Bronchial epithelial cell (primary cell): ENCODE measurements around the gene ERI3. TPM values are rescaled to one million over a fixed set of nuclear protein-coding genes. Genes with fewer than 3 reads are reported as not detected.

ENCODE experiments used
- DNase-seq: peaks from one replicate; pipeline ENCODE4 v3.0.0-alpha.2; 2010; ENCODE audit warnings: low read depth
- FAIRE-seq: peaks from 2 replicates; lab custom pipeline; 2011; peaks lifted over from hg19 to GRCh38; lab: Jason Lieb, UNC
- H3K27me3 ChIP-seq: 2 replicates; pipeline ENCODE4 v1.5.1; 2011; ENCODE audit warnings: low read length; ENCODE audit not compliant: control insufficient read depth, insufficient read depth
- H3K36me3 ChIP-seq: 2 replicates; pipeline ENCODE4 v1.5.1; 2011; ENCODE audit warnings: low read length; ENCODE audit not compliant: control insufficient read depth, insufficient read depth
- H3K4me3 ChIP-seq: 2 replicates; pipeline ENCODE4 v1.5.1; 2011; ENCODE audit warnings: mild to moderate bottlenecking, low read depth, low read length, control low read depth
- CTCF ChIP-seq: IDR thresholded peaks from 2 replicates; pipeline ENCODE4 v1.5.1; 2011; ENCODE audit warnings: mild to moderate bottlenecking, moderate library complexity, low read length, control low read depth, inconsistent platforms; ENCODE audit not compliant: insufficient read depth, severe bottlenecking
- total RNA-seq: library from RNA; depleted of rRNA; stranded (reverse); fragments of >200 nt; gene quantifications from 2 replicates; pipeline ENCODE4 v1.2.1, GENCODE V29; 2014

Gene ERI3
- total RNA-seq, 1 donor from 2014 or later, result 22.1 TPM

- TF ChIP-seq CTCF, result no peak
- FAIRE-seq (no peak), DNase-seq (no peak)
- Histone ChIP-seq H3K27me3 (no peaks in the 10 kb centered on the region), H3K36me3 (no peaks in the 10 kb centered on the region), H3K4me3 (no peak overlapping the region)
These were observed 12.9 kb upstream of the ERI3 start for GRCh38 chr1:44367944-44368343.

GRCh38 chr1:44366371-44366975 lies 11.4 kb upstream of the ERI3 start:
- no peaks in the 10 kb centered on the region for H3K36me3 ChIP-seq
- H3K4me3 ChIP-seq, result no peak overlapping the region
- no peak for FAIRE-seq
- DNase-seq, result no peak
- no peak for TF ChIP-seq CTCF
- H3K27me3 ChIP-seq, result no peaks in the 10 kb centered on the region

- peak; percentile 55 for FAIRE-seq
- H3K36me3 ChIP-seq, result no peaks in the 10 kb centered on the region
- no peaks in the 10 kb centered on the region for H3K27me3 ChIP-seq
- peak; percentile 11 for DNase-seq
- no peak overlapping the region for H3K4me3 ChIP-seq
- peak; percentile 16 for TF ChIP-seq CTCF
These were observed 6.4 kb upstream of the ERI3 start for GRCh38 chr1:44361478-44361877.

GRCh38 chr1:44359234-44359935 lies 4.3 kb upstream of the ERI3 start:
- no peak for TF ChIP-seq CTCF
- no peaks in the 10 kb centered on the region for H3K36me3 ChIP-seq
- no peak for FAIRE-seq
- peak; percentile 8 for DNase-seq
- no peaks in the 10 kb centered on the region for H3K27me3 ChIP-seq
- no peak overlapping the region for H3K4me3 ChIP-seq

- H3K4me3 ChIP-seq, result no peak overlapping the region
- no peaks in the 10 kb centered on the region for H3K36me3 ChIP-seq
- no peak for DNase-seq
- no peaks in the 10 kb centered on the region for H3K27me3 ChIP-seq
- FAIRE-seq, result no peak
- TF ChIP-seq CTCF, result no peak
These were observed 2.7 kb upstream of the ERI3 start for GRCh38 chr1:44357710-44358109.
